Measurements from ENCODE around the gene ADIPOR1. TPM values are rescaled to one million over a fixed set of nuclear protein-coding genes. Genes with fewer than 3 reads are reported as not detected.

Gene ADIPOR1
- total RNA-seq, 2 experiments from 2014 or later = 49.4 to 57.4 TPM

DNA sequence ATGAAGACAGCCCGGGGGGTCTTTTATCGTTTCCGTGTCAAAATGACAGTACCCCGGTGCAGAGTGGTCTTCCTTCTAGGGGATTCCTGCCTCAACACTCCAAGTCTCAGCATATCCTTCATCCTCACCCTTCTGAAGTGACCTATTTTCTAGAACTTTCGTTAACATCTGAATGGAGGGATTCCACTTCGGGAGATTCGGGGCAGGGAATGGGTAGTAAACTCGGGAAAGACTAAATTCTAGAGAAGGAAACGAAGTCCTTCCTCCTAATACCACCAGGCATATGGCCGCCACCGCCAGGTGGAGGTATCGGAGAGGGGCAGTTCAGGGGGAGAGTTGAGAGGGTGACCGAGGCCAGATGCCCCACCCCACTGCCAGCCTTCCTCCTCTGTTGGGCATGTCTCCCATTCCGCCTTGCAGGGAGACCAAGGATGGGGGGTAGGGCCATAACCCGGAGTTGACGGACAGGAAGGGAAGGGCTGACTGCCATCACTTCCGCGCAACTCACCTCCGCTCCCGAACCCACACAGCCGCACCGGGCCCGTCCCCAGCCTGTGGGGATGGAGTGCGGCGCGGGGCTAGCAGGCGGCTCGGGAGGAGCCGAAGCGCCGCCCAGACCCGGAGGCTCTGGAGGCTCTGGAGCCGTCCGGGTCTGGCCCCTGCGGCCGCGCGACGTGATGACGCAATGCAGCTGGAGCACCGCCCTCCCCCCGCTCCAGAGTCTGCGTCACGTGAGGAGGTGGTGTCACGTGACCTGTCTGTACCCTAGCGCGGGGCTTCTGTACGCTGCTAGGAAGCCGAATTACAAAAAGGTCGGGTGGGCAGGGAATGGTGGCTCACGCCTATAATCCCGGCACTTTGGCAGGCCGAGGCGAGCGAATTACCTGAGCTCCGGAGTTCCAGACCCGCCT is 31.3 kb downstream of the ADIPOR1 start, which contains the start of gene KLHL12:
Gene KLHL12, minus strand, starts transcription at position 654 of the 911 bp plus-strand sequence. CDS start 2,072 bp downstream, outside the sequence.
- Histone ChIP-seq H3K9me3 (ENCODE audit: low read length) (no peaks in the 10 kb centered on the region), H3K4me3 (ENCODE audit: low read depth, low read length, poor library complexity, severe bottlenecking) (peak within 1 kb of the TSS; percentile 90), H3K27ac (ENCODE audit: low read depth, low read length, poor library complexity, severe bottlenecking) (peak within 1 kb of the TSS; percentile 78), H4K20me1 (ENCODE audit: insufficient read depth, low read length) (no peaks in the 10 kb centered on the region), H2AFZ (ENCODE audit: low read length) (peak within 1 kb of the TSS; percentile 78), H3K9me2 (ENCODE audit: insufficient read depth, low read length) (no peaks in the 10 kb centered on the region), H3K36me3 (ENCODE audit: insufficient read depth, low read length) (peaks cover 28% of the 10 kb centered on the region), H3K79me2 (ENCODE audit: insufficient read depth, low read depth, low read length) (peaks cover 47% of the 10 kb centered on the region; the same call in 1 of the 2 replicates), H3K4me1 (ENCODE audit: insufficient read depth, low read length, poor library complexity, severe bottlenecking) (peaks cover 38% of the 10 kb centered on the region), H3K4me2 (ENCODE audit: low read length) (peak within 1 kb of the TSS; percentile 97)
- TF ChIP-seq, protein P1, sequence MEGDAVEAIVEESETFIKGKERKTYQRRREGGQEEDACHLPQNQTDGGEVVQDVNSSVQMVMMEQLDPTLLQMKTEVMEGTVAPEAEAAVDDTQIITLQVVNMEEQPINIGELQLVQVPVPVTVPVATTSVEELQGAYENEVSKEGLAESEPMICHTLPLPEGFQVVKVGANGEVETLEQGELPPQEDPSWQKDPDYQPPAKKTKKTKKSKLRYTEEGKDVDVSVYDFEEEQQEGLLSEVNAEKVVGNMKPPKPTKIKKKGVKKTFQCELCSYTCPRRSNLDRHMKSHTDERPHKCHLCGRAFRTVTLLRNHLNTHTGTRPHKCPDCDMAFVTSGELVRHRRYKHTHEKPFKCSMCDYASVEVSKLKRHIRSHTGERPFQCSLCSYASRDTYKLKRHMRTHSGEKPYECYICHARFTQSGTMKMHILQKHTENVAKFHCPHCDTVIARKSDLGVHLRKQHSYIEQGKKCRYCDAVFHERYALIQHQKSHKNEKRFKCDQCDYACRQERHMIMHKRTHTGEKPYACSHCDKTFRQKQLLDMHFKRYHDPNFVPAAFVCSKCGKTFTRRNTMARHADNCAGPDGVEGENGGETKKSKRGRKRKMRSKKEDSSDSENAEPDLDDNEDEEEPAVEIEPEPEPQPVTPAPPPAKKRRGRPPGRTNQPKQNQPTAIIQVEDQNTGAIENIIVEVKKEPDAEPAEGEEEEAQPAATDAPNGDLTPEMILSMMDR (conservative IDR thresholded peaks at IDR 0.05; ENCODE audit: low read length) = peak; percentile 76
- TF ChIP-seq EZH2phosphoT487 (IDR thresholded peaks at IDR 0.05; ENCODE audit: borderline replicate concordance, low read depth, low read length) = no peak
- intact Hi-C loops (cut with micrococcal nuclease; ENCODE audit: unreplicated experiment) = loop anchor here (1.0 to 2.0 kb wide), 4 partner anchors 32 to 72 kb away; partner anchors contain the start of genes ADIPOR1 and RABIF
- CTCF ChIA-PET (ENCODE audit: unreplicated experiment) = interaction anchor here (1.0 kb wide), 1 partner anchor 126 kb away, joined by 5 read pairs; no protein-coding TSS in a partner anchor
- POLR2A ChIA-PET = interaction anchor here (0.6 to 1.4 kb wide), 14 partner anchors 17 to 1425 kb away, joined by 3 to 9 read pairs (median 4); no protein-coding TSS in a partner anchor
- DNase-seq (ENCODE audit: low spot score) = peak; percentile 98
- BruUV-seq (replicated peaks) = no TSS peak

DNA sequence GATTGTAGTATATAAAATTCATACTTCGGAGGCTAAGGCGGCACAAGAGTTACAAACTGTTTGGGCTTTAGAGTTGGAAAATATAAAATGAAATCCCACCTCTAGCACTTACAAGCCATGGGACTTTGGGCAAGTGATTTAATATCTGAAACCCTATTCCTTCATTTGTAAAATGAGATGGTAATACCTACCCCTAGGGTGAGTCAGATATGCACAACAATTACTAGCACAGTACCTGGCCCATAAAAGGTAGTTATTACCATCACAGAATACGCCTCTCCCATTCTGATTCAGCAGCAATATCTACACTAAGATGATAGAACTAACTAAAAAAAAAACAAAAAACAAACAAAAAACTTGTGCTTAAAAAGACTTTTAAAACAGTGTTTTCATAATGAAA is 34.6 kb downstream of the ADIPOR1 start:
- TF ChIP-seq EZH2phosphoT487 (IDR thresholded peaks at IDR 0.05; ENCODE audit: borderline replicate concordance, low read depth, low read length) = no peak
- TF ChIP-seq, protein P1 (conservative IDR thresholded peaks at IDR 0.05; ENCODE audit: low read length) = no peak
- no peaks in the 10 kb centered on the region for H3K9me3 ChIP-seq (ENCODE audit: low read length)
- H3K4me1 ChIP-seq (ENCODE audit: insufficient read depth, low read length, poor library complexity, severe bottlenecking) = peaks cover 38% of the 10 kb centered on the region
- intact Hi-C loops (cut with micrococcal nuclease; ENCODE audit: unreplicated experiment) = no loop called here
- BruUV-seq (replicated peaks) = no TSS peak
- no peak for DNase-seq (ENCODE audit: low spot score)
- H3K4me2 ChIP-seq (ENCODE audit: low read length) = peak overlapping the region; percentile 66
- no peak overlapping the region for H2AFZ ChIP-seq (ENCODE audit: low read length)
- H3K27ac ChIP-seq (ENCODE audit: low read depth, low read length, poor library complexity, severe bottlenecking) = peak overlapping the region; percentile 43
- POLR2A ChIA-PET = interaction anchor here (0.6 kb wide), 3 partner anchors 22 to 1867 kb away, joined by 3 read pairs; no protein-coding TSS in a partner anchor
- H3K4me3 ChIP-seq (ENCODE audit: low read depth, low read length, poor library complexity, severe bottlenecking) = peak overlapping the region; percentile 50
- CTCF ChIA-PET (ENCODE audit: unreplicated experiment) = no interaction called here
- peaks cover 51% of the 10 kb centered on the region for H3K36me3 ChIP-seq (ENCODE audit: insufficient read depth, low read length)
- H3K9me2 ChIP-seq (ENCODE audit: insufficient read depth, low read length) = no peaks in the 10 kb centered on the region
- peaks cover 54% of the 10 kb centered on the region; the same call in 1 of the 2 replicates for H3K79me2 ChIP-seq (ENCODE audit: insufficient read depth, low read depth, low read length)
- no peaks in the 10 kb centered on the region for H4K20me1 ChIP-seq (ENCODE audit: insufficient read depth, low read length)
